IPS-18c (cell line): ENCODE results near the gene WDR37.
"Not testable (repeated sequence)": the region's sequence is repeated elsewhere in the genome, so short reads cannot be mapped to it uniquely, and the experiment has no call there.

Source experiments
- H3K4me3 ChIP-seq: 2 replicates; pipeline ENCODE4 v1.7.0; 2013; ENCODE audit warnings: low read depth, mild to moderate bottlenecking, low read length, moderate library complexity; ENCODE audit not compliant: insufficient read depth
- H3K9me3 ChIP-seq: one replicate; pipeline ENCODE4 v1.6.1; 2013; ENCODE audit warnings: mild to moderate bottlenecking, low read length, moderate library complexity; ENCODE audit not compliant: control insufficient read depth, insufficient read depth

Gene WDR37

GRCh38 chr10:1151076-1152033, 95.2 kb downstream of the WDR37 start:
- Histone ChIP-seq H3K9me3 (no peaks in the 10 kb centered on the region), H3K4me3 (no peak overlapping the region)

DNA sequence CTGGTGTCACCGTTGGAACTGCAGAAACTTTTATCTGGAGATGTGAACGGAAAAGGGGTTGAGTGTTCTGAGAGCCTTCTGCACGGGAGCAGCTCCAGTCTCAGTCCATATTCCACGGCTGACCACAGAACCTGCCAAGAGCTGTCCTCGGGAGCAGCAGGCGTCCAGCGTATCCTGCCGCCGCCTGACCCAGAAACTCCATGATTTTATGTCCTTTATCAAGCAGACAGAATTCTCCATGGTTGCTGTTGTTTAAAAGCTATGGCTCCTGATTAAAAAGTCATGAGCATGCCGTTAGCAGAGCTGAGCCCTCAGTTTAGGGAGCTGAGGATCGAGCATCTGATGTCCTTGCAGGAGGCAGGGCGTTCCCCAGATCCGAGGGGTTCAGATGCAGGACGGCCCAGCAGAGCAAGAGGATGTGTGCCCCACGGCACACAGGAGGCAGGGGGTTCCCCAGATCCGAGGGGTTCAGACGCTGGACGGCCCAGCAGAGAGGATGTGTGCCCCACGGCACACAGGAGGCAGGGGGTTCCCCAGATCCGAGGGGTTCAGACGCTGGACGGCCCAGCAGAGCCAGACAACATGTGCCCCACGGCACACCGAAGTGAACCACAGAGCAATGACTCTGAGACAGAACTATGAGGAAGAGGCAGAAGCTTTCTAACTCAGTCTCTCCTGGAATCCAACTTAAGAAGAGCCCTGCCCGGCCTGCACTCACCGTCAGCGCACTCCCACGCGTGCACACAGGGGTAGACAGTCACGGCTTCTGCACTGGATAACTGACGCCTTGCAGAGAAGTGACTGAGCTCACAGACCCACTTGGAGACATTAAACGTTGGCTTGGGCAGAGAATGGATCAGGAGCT, 96.4 kb downstream of the WDR37 start:
- Histone ChIP-seq H3K4me3 (no peak overlapping the region), H3K9me3 (peaks cover 2% of the 10 kb centered on the region)

DNA sequence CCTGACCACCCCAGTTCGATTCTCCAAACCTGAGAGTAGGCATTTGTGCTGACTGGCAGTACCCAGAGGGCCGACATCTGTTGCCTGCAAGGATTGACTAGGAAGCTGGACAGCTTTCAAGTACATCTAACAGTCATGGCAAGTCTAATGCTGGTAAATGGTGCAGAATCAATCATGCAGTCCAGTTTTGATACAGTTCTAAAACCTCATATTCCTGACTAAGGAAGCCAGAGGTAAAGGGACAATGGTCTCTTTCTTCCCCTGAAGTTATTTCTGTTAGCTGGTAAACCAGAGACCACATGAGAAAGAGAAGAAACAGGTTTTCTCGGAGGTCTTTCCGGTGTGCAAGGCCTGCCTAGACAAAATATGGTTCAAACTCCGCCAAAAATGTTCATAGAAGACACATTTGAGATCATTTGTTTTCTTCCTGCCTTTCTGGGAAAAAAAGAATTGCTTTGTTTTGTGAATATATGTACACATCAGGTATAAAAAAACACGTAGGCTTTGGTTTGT, 97.1 kb downstream of the WDR37 start:
- Histone ChIP-seq H3K9me3 (peaks cover 2% of the 10 kb centered on the region), H3K4me3 (no peak overlapping the region)

- H3K4me3 ChIP-seq, result no peak overlapping the region
- peaks cover 2% of the 10 kb centered on the region for H3K9me3 ChIP-seq
These were observed 97.7 kb downstream of the WDR37 start for GRCh38 chr10:1153805-1154351.

GRCh38 chr10:1154531-1155295, 98.5 kb downstream of the WDR37 start:
- no peak overlapping the region for H3K4me3 ChIP-seq
- H3K9me3 ChIP-seq, result peaks cover 2% of the 10 kb centered on the region

DNA sequence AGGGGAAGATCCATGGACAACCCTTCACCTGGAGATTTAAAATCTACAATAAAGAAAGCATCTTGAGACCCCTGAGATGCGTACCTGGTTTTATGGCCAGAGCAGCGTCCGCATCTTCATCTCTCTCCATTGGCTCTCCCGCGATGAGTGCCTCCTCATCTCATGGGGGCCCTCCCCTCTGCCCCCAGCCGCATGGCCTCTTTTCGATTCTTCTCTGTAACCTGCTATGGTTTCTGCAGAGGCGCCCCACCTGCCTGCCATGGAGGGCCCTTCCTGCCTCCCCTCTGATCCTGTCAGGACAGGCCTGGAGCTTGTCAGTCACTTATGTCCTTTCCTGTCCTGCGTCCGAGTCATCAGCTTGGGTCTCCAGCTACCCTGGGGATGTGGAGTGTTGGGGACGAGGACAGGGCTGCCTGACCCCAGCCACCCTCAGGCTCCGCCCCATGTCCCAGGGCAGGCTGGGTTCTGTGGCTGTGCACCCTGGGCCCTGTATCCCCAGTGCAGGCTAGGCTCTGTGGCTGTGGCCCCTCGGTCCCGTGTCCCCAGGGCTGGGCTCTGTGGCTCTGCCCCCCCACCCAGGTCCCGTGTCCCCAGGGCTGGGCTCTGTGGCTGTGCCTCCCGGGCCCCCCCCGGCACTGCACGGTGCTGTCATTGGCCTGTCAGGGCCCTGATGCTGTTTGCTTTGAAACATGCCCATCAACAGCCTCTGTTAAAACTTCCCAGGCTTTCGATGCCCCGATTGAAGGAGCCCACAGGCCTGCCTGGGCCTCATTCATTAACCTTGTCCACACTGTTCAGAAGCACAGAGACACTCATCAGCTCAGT, 99.8 kb downstream of the WDR37 start:
- H3K4me3 ChIP-seq, result no peak overlapping the region
- peaks cover 2% of the 10 kb centered on the region for H3K9me3 ChIP-seq

GRCh38 chr10:1156616-1156886, 100.4 kb downstream of the WDR37 start:
- Histone ChIP-seq H3K4me3 (no peak overlapping the region), H3K9me3 (peaks cover 2% of the 10 kb centered on the region)

DNA sequence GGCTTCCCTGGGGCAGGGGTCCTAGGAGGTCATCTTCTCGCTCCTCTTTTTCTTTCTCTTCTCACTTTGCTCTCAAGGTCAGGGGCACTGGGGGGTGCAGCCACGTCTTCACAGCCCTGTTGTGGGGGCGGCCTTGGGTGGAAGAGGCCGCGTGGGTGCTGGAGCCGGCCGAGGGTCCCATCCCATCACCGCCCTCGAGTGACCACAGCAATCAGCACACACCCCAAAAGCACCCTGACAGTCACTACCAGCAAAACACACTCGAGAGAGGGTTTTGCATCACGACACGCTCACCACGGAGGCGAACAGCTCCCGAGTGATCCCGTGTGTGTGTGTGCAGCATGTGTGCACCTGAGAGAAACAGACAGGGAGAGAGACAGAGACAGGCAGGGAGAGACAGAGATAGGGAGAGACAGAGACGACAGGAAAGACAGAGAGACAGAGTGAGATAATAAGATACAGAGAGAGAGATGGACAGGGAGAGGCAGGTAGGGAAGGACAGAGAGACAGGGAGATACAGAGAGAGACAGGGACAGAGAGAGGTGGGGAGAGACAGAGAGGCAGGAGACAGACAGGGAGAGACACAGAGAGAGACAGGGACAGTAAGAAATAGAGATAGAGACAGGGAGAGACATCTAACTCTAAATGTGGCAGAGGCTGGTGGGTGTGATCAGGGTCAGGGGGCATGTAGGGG, 100.9 kb downstream of the WDR37 start:
- Histone ChIP-seq H3K4me3 (no peak overlapping the region), H3K9me3 (peaks cover 2% of the 10 kb centered on the region)

GRCh38 chr10:1157615-1157933, 101.4 kb downstream of the WDR37 start:
- H3K9me3 ChIP-seq, result peaks cover 2% of the 10 kb centered on the region
- no peak overlapping the region for H3K4me3 ChIP-seq

DNA sequence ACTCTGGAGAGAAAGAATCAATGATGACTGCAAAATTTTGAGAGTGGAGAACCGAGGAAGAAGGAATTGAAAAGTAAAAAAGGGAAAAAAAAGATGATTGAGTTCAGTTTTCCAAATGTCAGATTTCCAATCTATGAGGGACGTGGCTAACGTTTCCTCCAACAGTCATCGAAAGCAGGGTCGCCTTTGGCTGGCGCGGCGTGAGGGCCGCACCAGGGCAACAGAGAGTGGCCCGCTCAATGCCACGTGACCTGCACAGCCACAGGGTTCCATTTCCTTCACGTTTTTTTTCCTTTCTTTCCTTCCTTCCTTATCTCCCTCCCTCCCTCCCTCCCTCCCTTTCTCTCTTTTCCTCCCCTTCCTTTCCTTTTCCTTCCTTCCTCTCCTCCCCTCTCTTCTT, 101.9 kb downstream of the WDR37 start:
- Histone ChIP-seq H3K4me3 (no peak overlapping the region), H3K9me3 (peaks cover 2% of the 10 kb centered on the region)

DNA sequence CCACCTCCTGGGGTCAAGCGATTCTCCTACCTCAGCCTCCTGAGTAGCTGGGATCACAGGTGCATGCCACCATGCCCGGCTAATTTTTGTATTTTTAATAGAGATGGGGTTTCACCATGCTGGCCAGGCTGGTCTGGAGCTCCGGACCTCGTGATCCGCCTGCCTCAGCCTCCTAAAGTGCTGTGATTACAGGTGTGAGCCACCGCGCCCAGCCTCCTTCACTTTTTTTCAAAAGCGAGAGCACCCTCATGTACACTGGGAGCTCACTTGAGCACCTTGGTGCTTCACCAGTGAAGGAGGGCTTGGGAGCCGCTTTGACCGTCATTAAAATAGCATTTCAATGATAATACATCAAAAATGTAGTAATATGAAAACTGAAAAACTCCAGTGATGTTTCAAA, 102.4 kb downstream of the WDR37 start:
- H3K4me3 ChIP-seq, H3K9me3 ChIP-seq: not testable (repeated sequence)

- H3K4me3 ChIP-seq, result no peak overlapping the region
- H3K9me3 ChIP-seq, result peaks cover 2% of the 10 kb centered on the region
These were observed 103.2 kb downstream of the WDR37 start for GRCh38 chr10:1159131-1160061.

DNA sequence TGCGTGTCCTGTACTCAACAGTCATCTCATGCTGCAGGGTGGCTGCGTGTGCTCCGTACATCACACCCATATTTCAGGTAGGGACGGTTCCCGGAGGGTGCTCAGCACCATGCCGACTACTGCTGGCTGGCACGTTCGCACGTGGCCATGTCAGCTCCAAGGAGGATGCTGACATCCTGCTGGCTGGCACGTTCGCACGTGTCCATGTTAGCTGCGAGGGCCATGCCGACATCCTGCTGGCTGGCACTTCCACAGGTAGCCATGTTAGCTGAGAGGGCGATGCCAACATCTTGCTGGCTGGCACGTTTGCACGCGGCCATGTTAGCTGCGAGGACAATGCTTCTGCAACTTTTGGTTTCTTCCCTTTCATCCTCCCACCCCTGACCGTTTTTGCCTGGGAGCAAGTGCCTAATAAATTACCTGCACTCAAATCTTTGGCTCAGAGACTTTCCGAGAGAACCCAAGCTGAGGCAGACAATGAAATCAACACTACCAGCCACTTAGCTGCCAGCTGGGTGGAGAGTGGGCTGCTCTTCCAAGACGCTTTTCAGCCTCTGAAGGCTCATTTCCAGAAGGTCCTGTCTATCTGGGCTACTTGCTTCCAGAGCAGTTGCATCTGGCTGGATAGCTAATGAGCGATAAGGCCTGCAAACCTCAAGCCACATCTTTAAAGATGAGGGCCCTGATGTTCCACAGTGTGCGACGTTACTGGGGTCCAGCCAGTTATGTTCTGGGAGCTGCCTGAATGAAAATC, 104.6 kb downstream of the WDR37 start:
- Histone ChIP-seq H3K4me3 (no peak overlapping the region), H3K9me3 (peaks cover 2% of the 10 kb centered on the region)

GRCh38 chr10:1161315-1161673, 105.1 kb downstream of the WDR37 start:
- H3K4me3 ChIP-seq, H3K9me3 ChIP-seq: not testable (repeated sequence)
